PFSK-1 (cell line): ENCODE results near the gene OPA1.

Experiments used
- FOXP2 ChIP-seq: optimal IDR thresholded peaks from 2 replicates; pipeline ENCODE3; 2011; ENCODE audit warnings: borderline replicate concordance, control low read depth, inconsistent platforms; ENCODE audit not compliant: insufficient read depth; ENCODE audit errors: extremely low read length, extremely low read depth
- POLR2AphosphoS5 ChIP-seq: IDR thresholded peaks from 2 replicates; pipeline ENCODE4 v1.6.1; 2012; ENCODE audit warnings: low read depth, mild to moderate bottlenecking, control low read depth, low read length, moderate library complexity
- REST ChIP-seq, 2 experiments: IDR thresholded peaks; 2 replicates each; pipeline versions ENCODE4 v1.6.1 to v1.8.0; 2011 to 2012; ENCODE audit warnings: low read depth in 2 of 2, low read length in 2 of 2, control low read depth in 1 of 2, inconsistent platforms in 1 of 2, mild to moderate bottlenecking in 1 of 2, moderate library complexity in 1 of 2; ENCODE audit not compliant: insufficient read depth in 1 of 2
- SIN3A ChIP-seq: IDR thresholded peaks from 2 replicates; pipeline ENCODE4 v1.6.1; 2012; ENCODE audit warnings: mild to moderate bottlenecking, low read length, moderate library complexity, borderline replicate concordance; ENCODE audit not compliant: insufficient read depth
- TAF1 ChIP-seq: IDR thresholded peaks from 2 replicates; pipeline ENCODE4 v1.6.1; 2012; ENCODE audit warnings: low read length, control low read depth, borderline replicate concordance; ENCODE audit not compliant: insufficient read depth

The OPA1 gene

GRCh38 chr3:193598202-193598601 is 5.2 kb downstream of the OPA1 start:
- no peak for TF ChIP-seq FOXP2

GRCh38 chr3:193599393-193599792 is 6.4 kb downstream of the OPA1 start:
- TF ChIP-seq POLR2AphosphoS5 = no peak
- no peak for TF ChIP-seq FOXP2
- no peak for TF ChIP-seq REST (IDR thresholded peaks at IDR 0.05; ENCODE audit: insufficient read depth in 1 of 2, low read depth in 2 of 2, low read length in 2 of 2)
- TF ChIP-seq TAF1 = no peak
- no peak for TF ChIP-seq SIN3A

GRCh38 chr3:193605876-193606275 is 12.9 kb downstream of the OPA1 start:
- no peak for TF ChIP-seq POLR2AphosphoS5

GRCh38 chr3:193614430-193614829 is 21.4 kb downstream of the OPA1 start:
- TF ChIP-seq REST (IDR thresholded peaks at IDR 0.05; ENCODE audit: insufficient read depth in 1 of 2, low read depth in 2 of 2, low read length in 2 of 2) (no peak), POLR2AphosphoS5 (no peak), FOXP2 (no peak), SIN3A (no peak), TAF1 (no peak)

- TF ChIP-seq POLR2AphosphoS5 (no peak), REST (IDR thresholded peaks at IDR 0.05; ENCODE audit: insufficient read depth in 1 of 2, low read depth in 2 of 2, low read length in 2 of 2) (no peak), FOXP2 (no peak), TAF1 (no peak), SIN3A (no peak)
Measured at GRCh38 chr3:193617628-193618027, 24.6 kb downstream of the OPA1 start.

GRCh38 chr3:193620057-193620456 is 27.0 kb downstream of the OPA1 start:
- TF ChIP-seq TAF1 = no peak

- TF ChIP-seq POLR2AphosphoS5 (no peak), TAF1 (no peak), REST (IDR thresholded peaks at IDR 0.05; ENCODE audit: insufficient read depth in 1 of 2, low read depth in 2 of 2, low read length in 2 of 2) (no peak), SIN3A (no peak), FOXP2 (no peak)
Measured at GRCh38 chr3:193620650-193621049, 27.6 kb downstream of the OPA1 start.
